H1 (cell line): ENCODE results near the gene SCAP.

Experiments
- ATF3 ChIP-seq: IDR thresholded peaks from 2 replicates; pipeline ENCODE4 v1.6.1; 2011; ENCODE audit warnings: low read depth, mild to moderate bottlenecking, low read length; ENCODE audit not compliant: insufficient read depth
- BACH1 ChIP-seq: IDR thresholded peaks from 2 replicates; pipeline ENCODE4 v1.6.1; 2012; ENCODE audit warnings: low read length, improper control_type of control experiment
- CTCF ChIP-seq, 3 experiments: IDR thresholded peaks; 1 replicate in 2 of 3; 2 replicates in 1 of 3; pipeline versions ENCODE4 v1.5.1 to v1.6.1; 2011; ENCODE audit warnings: low read length in 3 of 3, mild to moderate bottlenecking in 3 of 3, inconsistent platforms in 2 of 3, low read depth in 1 of 3, moderate library complexity in 1 of 3; ENCODE audit not compliant: insufficient read depth in 1 of 3; ENCODE audit errors: control extremely low read depth in 1 of 3
- POLR2A ChIP-seq, 2 experiments: IDR thresholded peaks; 1 replicate in 1 of 2; 2 replicates in 1 of 2; pipeline ENCODE4 v1.6.1; 2011; ENCODE audit warnings: low read depth in 2 of 2, low read length in 2 of 2, mild to moderate bottlenecking in 2 of 2; ENCODE audit errors: control extremely low read depth in 1 of 2
- SAP30 ChIP-seq: fragments of 300-600 bp; sonication (generic); IDR thresholded peaks from 2 replicates; pipeline ENCODE4 v1.7.1; 2012; ENCODE audit warnings: low read length, moderate library complexity, mild to moderate bottlenecking, inconsistent platforms; ENCODE audit not compliant: insufficient read depth, insufficient replicate concordance
- TAF1 ChIP-seq: IDR thresholded peaks from 2 replicates; pipeline ENCODE4 v1.6.1; 2011; ENCODE audit warnings: mild to moderate bottlenecking, low read depth, low read length

GRCh38 chr3:47425383-47425778 lies 50.4 kb downstream of the SCAP start:
- no peak for TF ChIP-seq TAF1
- no peak for TF ChIP-seq SAP30
- no peak for TF ChIP-seq POLR2A (IDR thresholded peaks at IDR 0.05; ENCODE audit: control extremely low read depth in 1 of 2, low read depth in 2 of 2, low read length in 2 of 2)
- no peak for TF ChIP-seq ATF3
- no peak for TF ChIP-seq CTCF (IDR thresholded peaks at IDR 0.05; ENCODE audit: control extremely low read depth in 1 of 3, insufficient read depth in 1 of 3, low read depth in 1 of 3, low read length in 3 of 3)
- no peak for TF ChIP-seq BACH1
